Stimulated activated CD8-positive, alpha-beta memory T cell treated with anti-CD3 and anti-CD28 coated beads, Interleukin-7, amount 100 ng/mL, for 4 hours (primary cell): Measurements from ENCODE around the gene HEPN1.

Source experiments
- DNase-seq, 2 donors: peaks; one replicate each; pipeline ENCODE4 v3.0.0-alpha.2; 2020; ENCODE audit warnings: low read depth in 2 of 2

Gene HEPN1

GRCh38 chr11:124899383-124900145 lies 19.5 kb upstream of the HEPN1 start:
- no peak for DNase-seq

GRCh38 chr11:124900464-124900863 lies 18.6 kb upstream of the HEPN1 start:
- no peak for DNase-seq

GRCh38 chr11:124902616-124903015 lies 16.4 kb upstream of the HEPN1 start:
- no peak for DNase-seq

- no peak for DNase-seq
Measured at GRCh38 chr11:124915541-124916369, 3.3 kb upstream of the HEPN1 start.

DNA sequence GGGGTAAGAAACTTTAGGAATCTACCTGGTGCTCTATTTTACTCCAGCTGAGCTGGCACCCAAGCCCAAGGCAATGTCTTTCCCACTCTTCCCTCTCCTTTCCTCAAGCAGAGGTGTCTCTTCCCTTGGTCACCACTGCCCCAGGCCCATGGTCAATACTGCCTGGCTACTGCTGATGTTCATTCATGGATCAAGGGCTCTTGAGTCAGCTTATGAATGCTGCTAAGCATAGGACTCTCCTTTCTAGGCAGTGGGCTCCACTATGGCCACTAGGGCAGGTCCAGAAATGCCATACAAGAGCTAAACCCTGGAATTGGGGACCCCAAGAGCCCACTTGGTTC lies 2.7 kb upstream of the HEPN1 start:
- DNase-seq = no peak

GRCh38 chr11:124917115-124917637 lies 1.9 kb upstream of the HEPN1 start:
- DNase-seq = no peak

- no peak for DNase-seq
Measured at GRCh38 chr11:124919898-124920297, 848 bp downstream of the HEPN1 start.

DNA sequence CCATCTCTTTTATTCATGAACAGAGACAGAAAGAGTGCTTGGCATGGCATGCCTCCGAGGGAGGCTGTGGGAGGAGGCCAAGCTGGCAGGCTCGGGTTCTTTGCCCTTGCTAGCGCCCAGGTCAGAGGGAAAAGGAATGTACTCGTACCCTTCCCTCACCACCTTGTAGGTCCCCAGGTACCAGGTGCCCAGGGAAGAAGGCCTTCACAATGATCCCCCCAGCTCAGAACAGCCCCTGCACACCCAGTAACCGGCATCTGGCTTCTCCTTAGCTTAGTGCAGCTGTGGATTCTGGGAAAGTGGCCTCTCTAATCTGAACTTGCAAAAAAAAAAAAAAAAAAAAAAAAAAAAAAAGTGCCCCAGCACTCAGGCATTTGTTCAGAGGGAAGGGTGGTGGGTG lies 1.3 kb downstream of the HEPN1 start:
- DNase-seq = no peak

DNA sequence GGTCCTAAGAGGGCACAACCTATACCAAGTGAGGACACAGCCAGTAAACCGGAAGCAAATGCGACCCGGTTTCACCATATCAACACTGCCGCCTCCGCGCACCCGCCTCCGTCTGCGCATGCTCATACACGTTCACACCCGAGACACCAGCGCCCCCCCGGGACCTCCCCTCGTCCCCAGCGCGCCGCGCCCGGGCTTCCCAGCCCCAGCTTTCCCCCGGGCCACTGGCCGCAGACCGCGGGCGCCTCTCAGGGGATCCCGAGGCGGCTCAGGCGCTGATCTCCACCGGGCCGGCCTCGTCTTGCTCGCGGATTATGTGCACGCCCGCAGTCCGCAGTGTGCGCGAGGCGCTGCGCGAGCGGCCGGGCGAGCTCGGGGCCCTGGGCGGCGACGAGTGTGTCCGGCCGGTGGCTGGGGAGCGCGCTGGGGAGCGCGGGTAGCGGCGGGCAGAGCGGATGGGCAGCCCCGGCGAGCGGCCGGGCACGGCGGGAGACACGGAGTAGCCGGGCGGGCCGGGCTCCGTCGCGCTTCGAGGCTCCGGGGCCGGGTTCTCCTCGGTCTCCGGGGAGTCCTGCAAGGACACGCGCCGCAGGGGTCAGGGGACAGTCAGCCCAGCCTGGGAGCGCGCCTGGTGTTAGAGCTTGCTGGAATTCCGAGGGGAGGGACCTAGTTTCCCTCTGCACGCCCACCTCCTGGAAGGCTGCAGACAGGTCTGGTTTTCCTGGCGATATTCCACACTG lies 2.0 kb downstream of the HEPN1 start:
- DNase-seq = peak; percentile 75 to 78

- DNase-seq = no peak
Measured at GRCh38 chr11:124922831-124923230, 3.8 kb downstream of the HEPN1 start.

- no peak for DNase-seq
Measured at GRCh38 chr11:124923296-124923695, 4.2 kb downstream of the HEPN1 start.

DNA sequence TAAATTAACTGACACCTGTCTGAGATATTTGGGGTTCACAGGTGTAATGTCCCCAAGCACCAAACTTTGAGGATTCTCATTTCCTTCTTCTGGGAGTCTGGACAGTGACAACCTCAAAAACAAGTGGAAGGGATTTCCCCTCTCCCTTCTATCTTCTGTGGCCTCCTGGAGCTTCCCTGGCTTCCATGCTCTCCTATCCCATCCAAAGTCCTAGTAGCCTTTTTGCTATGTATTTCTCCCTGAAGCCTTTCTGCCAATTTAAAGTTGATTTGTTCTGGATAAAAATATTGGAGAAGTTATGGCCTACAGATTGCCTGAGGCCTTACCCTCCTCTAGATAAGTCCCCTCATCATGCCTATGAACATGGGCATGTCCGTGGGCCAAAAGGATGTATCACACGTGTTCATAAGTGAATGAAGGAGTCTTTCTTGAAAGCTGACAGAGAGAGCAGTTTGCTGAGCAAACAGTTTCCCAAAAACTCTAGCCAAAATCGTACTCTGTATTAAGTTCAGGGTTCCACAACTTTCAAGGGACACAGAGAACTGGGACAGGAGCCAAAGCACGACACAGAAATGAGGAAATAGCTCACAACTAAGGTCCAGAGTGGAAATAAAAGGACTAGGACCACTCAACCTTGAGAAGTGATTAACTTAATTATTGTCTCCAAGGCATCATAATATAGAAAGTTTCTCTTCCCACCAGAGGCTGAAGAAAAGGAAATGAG lies 10.1 kb downstream of the HEPN1 start:
- no peak for DNase-seq

- DNase-seq = no peak
Measured at GRCh38 chr11:124930799-124931198, 11.7 kb downstream of the HEPN1 start.

DNA sequence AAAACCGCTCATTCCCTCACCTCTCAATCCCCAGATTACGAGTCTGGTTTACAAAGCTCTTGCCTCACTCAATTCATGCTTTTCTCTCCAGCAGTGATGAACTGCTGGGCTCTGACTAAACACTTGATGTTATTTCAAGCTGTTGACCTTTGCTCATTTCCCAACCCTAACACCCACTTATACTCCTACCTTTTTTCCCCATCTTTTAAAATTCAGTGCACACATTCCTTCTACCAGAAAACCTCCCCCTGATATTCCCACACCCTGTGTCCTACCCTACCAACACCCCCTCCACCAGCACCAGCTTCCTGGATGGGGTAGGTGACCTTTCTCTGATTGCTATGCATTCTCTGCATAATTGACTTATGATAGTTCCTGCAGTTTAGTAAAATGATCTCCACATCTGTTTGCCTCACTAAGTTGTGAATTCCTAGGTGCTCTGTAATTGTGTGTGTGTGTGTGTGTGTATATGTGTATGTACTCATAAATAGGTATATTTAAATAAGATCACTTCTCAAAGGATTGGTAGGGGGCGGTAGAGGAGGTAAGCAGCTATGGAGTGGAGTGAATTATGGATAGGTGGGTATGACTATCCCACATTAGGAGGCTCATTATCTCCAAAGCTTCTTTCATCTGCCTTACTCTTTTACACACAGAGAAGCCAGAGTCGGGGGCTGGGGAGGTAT lies 16.0 kb downstream of the HEPN1 start:
- DNase-seq = no peak

GRCh38 chr11:124935548-124936514 lies 16.8 kb downstream of the HEPN1 start, which contains the start of gene HEPACAM:
HEPACAM (minus strand) TSS chr11:124936047; CDS start chr11:124936006, 41 bp downstream.
- no peak for DNase-seq

DNA sequence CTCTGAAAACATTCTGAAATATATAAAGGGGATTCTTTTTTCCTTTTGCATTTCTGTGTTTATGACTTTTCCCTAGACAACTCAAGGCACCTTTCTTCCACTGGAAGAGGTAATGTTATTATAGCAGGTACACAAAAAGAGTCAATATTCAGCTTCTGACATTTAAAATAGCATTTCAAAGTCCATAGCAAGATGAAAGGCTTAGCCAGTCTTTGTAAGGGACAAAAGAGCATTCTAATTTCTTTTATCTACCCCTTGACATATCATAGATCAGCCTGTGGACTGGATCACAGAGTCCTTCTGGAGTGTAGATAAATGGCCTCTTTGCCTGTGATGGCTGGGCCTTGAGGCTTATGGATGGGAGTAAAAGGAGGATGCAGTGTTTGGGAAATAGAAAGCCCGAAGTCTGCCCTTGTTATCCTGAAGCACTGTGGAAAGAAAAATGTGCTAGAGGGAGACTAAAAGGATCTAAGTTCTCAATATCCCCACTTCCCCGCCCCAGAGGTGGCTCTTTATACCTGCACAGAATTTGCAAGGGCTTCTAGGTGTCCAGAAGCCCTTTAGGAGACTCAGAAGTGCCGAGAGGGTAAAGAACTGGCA lies 18.4 kb downstream of the HEPN1 start:
- DNase-seq = no peak

GRCh38 chr11:124938206-124938765 lies 19.2 kb downstream of the HEPN1 start:
- no peak for DNase-seq

DNA sequence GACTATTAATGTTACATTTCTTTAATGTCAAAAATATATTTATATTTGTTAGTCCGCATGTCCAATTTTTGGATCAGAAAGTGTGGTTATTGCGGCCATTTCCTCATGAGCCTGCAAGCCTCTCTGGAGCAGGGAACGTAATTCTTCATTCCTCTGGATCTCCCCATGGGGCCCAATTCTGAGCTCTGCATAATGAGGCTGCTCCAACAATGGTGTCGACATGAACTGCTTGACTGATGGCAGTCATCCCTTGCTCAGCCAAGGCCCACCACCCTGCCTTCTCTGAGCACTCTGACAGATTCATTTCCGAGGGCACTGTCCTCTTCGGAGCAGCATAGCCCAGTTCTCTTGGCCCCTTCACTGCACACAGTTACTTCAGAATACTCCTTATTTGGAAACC lies 19.9 kb downstream of the HEPN1 start:
- DNase-seq = no peak

DNA sequence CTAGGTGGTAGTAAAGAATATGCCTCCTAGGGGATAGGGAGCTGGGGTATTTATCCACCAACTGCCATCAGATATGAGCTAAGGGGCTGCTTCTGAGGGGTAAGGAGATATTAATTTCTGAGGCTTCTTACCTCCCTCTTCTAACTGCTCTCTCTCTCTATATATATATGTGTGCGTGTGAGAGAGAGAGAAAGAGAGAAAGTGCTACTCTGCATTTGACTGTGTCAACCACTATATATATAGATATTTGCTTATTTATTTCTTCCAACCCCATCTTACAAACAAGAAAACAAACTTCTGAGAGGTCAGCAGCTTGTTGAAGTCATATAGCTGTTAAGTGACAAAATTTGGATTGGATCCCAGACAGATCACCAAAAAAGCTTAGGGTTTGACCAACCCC lies 22.7 kb downstream of the HEPN1 start:
- DNase-seq = no peak
